ENCODE data around the gene MRPL52.

The MRPL52 gene

DNA sequence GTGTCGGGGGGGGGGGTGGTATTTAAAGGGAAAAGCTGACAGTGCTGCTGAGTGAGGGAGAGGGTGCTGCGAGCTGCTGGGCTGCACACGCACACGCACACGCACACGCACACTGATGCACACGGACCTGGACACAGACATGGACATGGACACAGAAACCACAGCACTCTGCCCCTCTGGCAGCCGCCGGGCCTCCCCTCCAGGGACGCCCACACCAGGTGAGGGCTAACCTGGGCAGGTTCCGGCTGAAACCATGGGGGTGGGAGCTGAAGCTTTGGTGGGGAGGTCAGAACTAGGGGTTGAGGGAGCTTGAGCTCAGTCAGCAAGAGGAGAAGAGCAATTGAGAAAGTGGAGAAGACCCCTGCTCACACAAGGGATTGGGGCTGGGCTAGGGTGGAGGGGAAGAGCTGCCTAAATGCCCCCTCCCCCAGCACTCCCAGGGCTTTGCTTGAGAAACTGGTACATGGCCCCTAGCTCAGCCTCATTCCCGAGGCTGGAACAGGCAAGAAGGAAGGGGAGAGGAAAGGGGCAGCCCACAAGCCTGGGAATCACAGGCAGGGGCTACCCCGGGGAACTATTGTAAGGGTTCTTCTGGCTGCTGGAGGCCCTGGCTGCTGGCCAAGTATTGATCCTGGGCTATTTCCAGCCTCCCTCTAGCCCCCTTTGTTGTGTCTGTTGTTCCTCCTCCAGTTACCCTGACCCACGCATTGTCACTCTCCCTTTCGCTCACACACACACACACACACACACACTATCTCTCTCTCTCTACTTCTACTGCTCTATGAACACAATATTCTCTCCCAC is 53.7 kb downstream of the MRPL52 start, which contains the start of gene REM2:
Gene REM2, plus strand, starts transcription at position 50 of the 804 bp plus-strand sequence. Its CDS starts 66 bp downstream, at position 116.
- TF ChIP-seq EZH2phosphoT487 (IDR thresholded peaks at IDR 0.05; ENCODE audit: borderline replicate concordance, low read length): no peak
- no peak for TF ChIP-seq CTCF (IDR thresholded peaks at IDR 0.05; ENCODE audit: low read depth, low read length, poor library complexity, severe bottlenecking)
- peaks cover 32% of the 10 kb centered on the region for H3F3A ChIP-seq (ENCODE audit: control insufficient read depth, insufficient read depth)
- H3K79me2 ChIP-seq (ENCODE audit: control insufficient read depth, low read length): no peaks in the 10 kb centered on the region
- peaks cover 67% of the 10 kb centered on the region for H3K4me1 ChIP-seq (ENCODE audit: control insufficient read depth, low read length)
- no peaks in the 10 kb centered on the region for H4K20me1 ChIP-seq (ENCODE audit: control insufficient read depth, insufficient read depth, low read depth, low read length)
- H3K27me3 ChIP-seq (ENCODE audit: control insufficient read depth, low read length): no peaks in the 10 kb centered on the region
- peaks cover 4% of the 10 kb centered on the region; the same call in 1 of the 2 replicates for H3K36me3 ChIP-seq (ENCODE audit: control insufficient read depth, low read length)
- H3K4me3 ChIP-seq (ENCODE audit: low read length): no peak within 1 kb of the TSS; the same call in 1 of the 2 replicates
- peak within 1 kb of the TSS; percentile 27 for H3K4me2 ChIP-seq (ENCODE audit: low read length)
- no peaks in the 10 kb centered on the region for H3K9me2 ChIP-seq (replicated peaks; ENCODE audit: control insufficient read depth, low read length)
- no peak within 1 kb of the TSS for H3K27ac ChIP-seq (ENCODE audit: low read depth, low read length)
- no peaks in the 10 kb centered on the region for H3K9me3 ChIP-seq (ENCODE audit: control insufficient read depth, insufficient read depth, low read length)

DNA sequence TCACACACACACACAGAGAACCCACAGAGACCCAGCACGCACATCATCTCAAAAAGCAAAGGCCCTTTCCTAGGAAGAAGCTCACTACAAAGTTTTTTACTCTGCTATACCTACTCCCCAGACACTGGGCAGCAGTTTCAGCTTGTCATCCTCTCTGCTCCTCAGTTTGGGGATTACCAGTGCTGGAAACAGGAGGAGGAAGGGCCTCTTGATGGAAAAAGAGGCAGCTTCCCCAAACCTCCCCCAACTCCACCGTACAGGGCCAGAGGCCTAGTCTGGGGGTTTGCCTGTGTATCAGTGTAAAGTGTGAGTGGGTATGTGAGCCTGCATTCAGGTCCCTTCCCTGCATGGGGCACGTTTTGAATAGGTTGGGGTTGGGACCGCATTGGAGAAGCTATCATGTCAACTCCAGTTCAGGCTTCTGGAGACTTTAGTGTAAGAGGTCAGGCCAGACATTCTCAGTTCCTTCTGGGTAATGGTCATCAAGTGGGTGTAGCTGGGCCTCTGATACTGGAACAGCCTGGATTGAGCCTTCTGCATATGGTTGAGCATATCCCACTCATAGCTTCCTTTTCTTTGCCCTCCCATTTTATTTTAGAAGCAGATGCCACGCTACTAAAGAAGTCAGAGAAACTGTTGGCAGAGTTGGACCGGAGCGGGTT is 54.5 kb downstream of the MRPL52 start:
- Histone ChIP-seq H3K9me2 (replicated peaks; ENCODE audit: control insufficient read depth, low read length) (no peaks in the 10 kb centered on the region), H3K36me3 (ENCODE audit: control insufficient read depth, low read length) (peaks cover 2% of the 10 kb centered on the region; the same call in 1 of the 2 replicates), H3K27ac (ENCODE audit: low read depth, low read length) (no peak overlapping the region), H3K27me3 (ENCODE audit: control insufficient read depth, low read length) (no peaks in the 10 kb centered on the region), H3F3A (ENCODE audit: control insufficient read depth, insufficient read depth) (peaks cover 34% of the 10 kb centered on the region), H3K9me3 (ENCODE audit: control insufficient read depth, insufficient read depth, low read length) (no peaks in the 10 kb centered on the region), H3K4me3 (ENCODE audit: low read length) (no peak overlapping the region), H3K79me2 (ENCODE audit: control insufficient read depth, low read length) (no peaks in the 10 kb centered on the region), H3K4me1 (ENCODE audit: control insufficient read depth, low read length) (peaks cover 74% of the 10 kb centered on the region), H3K4me2 (ENCODE audit: low read length) (no peak overlapping the region), H4K20me1 (ENCODE audit: control insufficient read depth, insufficient read depth, low read depth, low read length) (no peaks in the 10 kb centered on the region)
- TF ChIP-seq CTCF (IDR thresholded peaks at IDR 0.05; ENCODE audit: low read depth, low read length, poor library complexity, severe bottlenecking) (no peak), EZH2phosphoT487 (IDR thresholded peaks at IDR 0.05; ENCODE audit: borderline replicate concordance, low read length) (no peak)
